ENCODE results near the gene LRP1B.
"Not testable (repeated sequence)": the region's sequence is repeated elsewhere in the genome, so short reads cannot be mapped to it uniquely, and the experiment has no call there.

Gene LRP1B

GRCh38 chr2:140550821-140551220 is 1580.0 kb downstream of the LRP1B start:
- no peak overlapping the region for H3K23ac ChIP-seq (ENCODE audit: low read length)
- H4K8ac ChIP-seq (ENCODE audit: low read depth, low read length), result no peak overlapping the region
- H2BK15ac ChIP-seq (replicated peaks; ENCODE audit: low read depth), result no peak overlapping the region
- H3K9ac ChIP-seq (ENCODE audit: low read length), result no peak overlapping the region
- H3K4me3 ChIP-seq (ENCODE audit: low read length), result no peak overlapping the region
- no peak for DNase-seq
- H3K4ac ChIP-seq (ENCODE audit: low read depth, low read length), result no peak overlapping the region
- no peak overlapping the region for H2BK5ac ChIP-seq (ENCODE audit: low read length)
- H4K5ac ChIP-seq (ENCODE audit: low read length), result no peak overlapping the region
- H3K56ac ChIP-seq (ENCODE audit: low read length), result no peak overlapping the region
- H3K27ac ChIP-seq (ENCODE audit: low read depth, low read length), result no peak overlapping the region
- no peak overlapping the region for H3K18ac ChIP-seq (ENCODE audit: low read length)
- WGBS (ENCODE audit: extremely low coverage, insufficient coverage, low lambda C conversion rate), result no CpG with 5 or more reads among the region's 2 CpGs
- H3K79me1 ChIP-seq (ENCODE audit: low read length), result no peaks in the 10 kb centered on the region
- no peaks in the 10 kb centered on the region for H3K79me2 ChIP-seq (ENCODE audit: control insufficient read depth, insufficient read depth, low read length)
- H2AK5ac ChIP-seq (ENCODE audit: low read length), result no peak overlapping the region
- no peak overlapping the region for H2BK120ac ChIP-seq (ENCODE audit: low read depth, low read length)
- H3K36me3 ChIP-seq (ENCODE audit: control insufficient read depth, insufficient read depth, low read length), result no peaks in the 10 kb centered on the region
- no peaks in the 10 kb centered on the region for H3K27me3 ChIP-seq (ENCODE audit: insufficient read depth, low read length, poor library complexity)
- H3K4me1 ChIP-seq (ENCODE audit: control insufficient read depth, low read depth, low read length), result no peaks in the 10 kb centered on the region
- H3K4me2 ChIP-seq (ENCODE audit: low read length), result no peak overlapping the region

- H3K27ac ChIP-seq (ENCODE audit: low read depth, low read length), result not testable (repeated sequence)
Observed at GRCh38 chr2:140544769-140545168, 1586.0 kb downstream of the LRP1B start.

GRCh38 chr2:140542627-140543026 is 1588.2 kb downstream of the LRP1B start:
- no peak overlapping the region for H4K8ac ChIP-seq (ENCODE audit: low read depth, low read length)
- no peak overlapping the region for H2BK120ac ChIP-seq (ENCODE audit: low read depth, low read length)
- no peak for DNase-seq
- no peaks in the 10 kb centered on the region for H3K36me3 ChIP-seq (ENCODE audit: control insufficient read depth, insufficient read depth, low read length)
- no peaks in the 10 kb centered on the region for H3K4me1 ChIP-seq (ENCODE audit: control insufficient read depth, low read depth, low read length)
- H3K4me3 ChIP-seq (ENCODE audit: low read length), result no peak overlapping the region
- no peak overlapping the region for H3K27ac ChIP-seq (ENCODE audit: low read depth, low read length)
- no peak overlapping the region for H3K9ac ChIP-seq (ENCODE audit: low read length)
- no peaks in the 10 kb centered on the region for H3K27me3 ChIP-seq (ENCODE audit: insufficient read depth, low read length, poor library complexity)
- no peak overlapping the region for H2AK5ac ChIP-seq (ENCODE audit: low read length)
- no peaks in the 10 kb centered on the region for H3K79me2 ChIP-seq (ENCODE audit: control insufficient read depth, insufficient read depth, low read length)
- no peak overlapping the region for H2BK5ac ChIP-seq (ENCODE audit: low read length)
- no peak overlapping the region for H4K5ac ChIP-seq (ENCODE audit: low read length)
- WGBS (ENCODE audit: extremely low coverage, insufficient coverage, low lambda C conversion rate), result no CpG with 5 or more reads among the region's 5 CpGs
- no peak overlapping the region for H3K18ac ChIP-seq (ENCODE audit: low read length)
- no peak overlapping the region for H3K4ac ChIP-seq (ENCODE audit: low read depth, low read length)
- no peak overlapping the region for H3K23ac ChIP-seq (ENCODE audit: low read length)
- no peak overlapping the region for H2BK15ac ChIP-seq (replicated peaks; ENCODE audit: low read depth)
- H3K4me2 ChIP-seq (ENCODE audit: low read length), result no peak overlapping the region
- H3K79me1 ChIP-seq (ENCODE audit: low read length), result no peaks in the 10 kb centered on the region
- no peak overlapping the region for H3K56ac ChIP-seq (ENCODE audit: low read length)

More at GRCh38 chr2:140544769-140545168, 1586.0 kb downstream of the LRP1B start:
- not testable (repeated sequence) for H4K5ac ChIP-seq (ENCODE audit: low read length); H3K4me3 ChIP-seq (ENCODE audit: low read length); H3K79me1 ChIP-seq (ENCODE audit: low read length); H3K23ac ChIP-seq (ENCODE audit: low read length); H3K36me3 ChIP-seq (ENCODE audit: control insufficient read depth, insufficient read depth, low read length); H2BK5ac ChIP-seq (ENCODE audit: low read length); H2BK15ac ChIP-seq (replicated peaks; ENCODE audit: low read depth); H3K4me1 ChIP-seq (ENCODE audit: control insufficient read depth, low read depth, low read length); H4K8ac ChIP-seq (ENCODE audit: low read depth, low read length); H3K79me2 ChIP-seq (ENCODE audit: control insufficient read depth, insufficient read depth, low read length); H3K18ac ChIP-seq (ENCODE audit: low read length); H3K4me2 ChIP-seq (ENCODE audit: low read length); H2AK5ac ChIP-seq (ENCODE audit: low read length); H3K56ac ChIP-seq (ENCODE audit: low read length); H3K9ac ChIP-seq (ENCODE audit: low read length); DNase-seq; H3K4ac ChIP-seq (ENCODE audit: low read depth, low read length); H2BK120ac ChIP-seq (ENCODE audit: low read depth, low read length); H3K27me3 ChIP-seq (ENCODE audit: insufficient read depth, low read length, poor library complexity)
- WGBS (ENCODE audit: extremely low coverage, insufficient coverage, low lambda C conversion rate), result no CpG with 5 or more reads among the region's 2 CpGs

- no peak for DNase-seq
- Histone ChIP-seq H3K9ac (ENCODE audit: low read length) (no peak overlapping the region), H3K18ac (ENCODE audit: low read length) (no peak overlapping the region), H3K23ac (ENCODE audit: low read length) (no peak overlapping the region), H4K5ac (ENCODE audit: low read length) (no peak overlapping the region), H3K4me1 (ENCODE audit: control insufficient read depth, low read depth, low read length) (no peaks in the 10 kb centered on the region), H2BK120ac (ENCODE audit: low read depth, low read length) (no peak overlapping the region), H3K27ac (ENCODE audit: low read depth, low read length) (no peak overlapping the region), H3K79me2 (ENCODE audit: control insufficient read depth, insufficient read depth, low read length) (no peaks in the 10 kb centered on the region), H3K79me1 (ENCODE audit: low read length) (no peaks in the 10 kb centered on the region), H3K27me3 (ENCODE audit: insufficient read depth, low read length, poor library complexity) (no peaks in the 10 kb centered on the region), H3K4me2 (ENCODE audit: low read length) (no peak overlapping the region), H3K4ac (ENCODE audit: low read depth, low read length) (no peak overlapping the region), H4K8ac (ENCODE audit: low read depth, low read length) (no peak overlapping the region), H2AK5ac (ENCODE audit: low read length) (no peak overlapping the region), H3K36me3 (ENCODE audit: control insufficient read depth, insufficient read depth, low read length) (no peaks in the 10 kb centered on the region), H2BK5ac (ENCODE audit: low read length) (no peak overlapping the region), H3K56ac (ENCODE audit: low read length) (no peak overlapping the region), H2BK15ac (replicated peaks; ENCODE audit: low read depth) (no peak overlapping the region), H3K4me3 (ENCODE audit: low read length) (no peak overlapping the region)
- no CpG with 5 or more reads among the region's 7 CpGs for WGBS (ENCODE audit: extremely low coverage, insufficient coverage, low lambda C conversion rate)
Observed at GRCh38 chr2:140539242-140539875, 1591.5 kb downstream of the LRP1B start.

- Histone ChIP-seq H3K4ac (ENCODE audit: low read depth, low read length) (no peak overlapping the region), H3K27me3 (ENCODE audit: insufficient read depth, low read length, poor library complexity) (no peaks in the 10 kb centered on the region), H3K9ac (ENCODE audit: low read length) (no peak overlapping the region), H2BK15ac (replicated peaks; ENCODE audit: low read depth) (no peak overlapping the region), H2BK5ac (ENCODE audit: low read length) (no peak overlapping the region), H3K18ac (ENCODE audit: low read length) (no peak overlapping the region), H3K4me3 (ENCODE audit: low read length) (no peak overlapping the region), H2AK5ac (ENCODE audit: low read length) (no peak overlapping the region), H3K4me1 (ENCODE audit: control insufficient read depth, low read depth, low read length) (no peaks in the 10 kb centered on the region), H3K23ac (ENCODE audit: low read length) (no peak overlapping the region), H2BK120ac (ENCODE audit: low read depth, low read length) (no peak overlapping the region), H3K79me1 (ENCODE audit: low read length) (no peaks in the 10 kb centered on the region), H3K56ac (ENCODE audit: low read length) (no peak overlapping the region), H4K8ac (ENCODE audit: low read depth, low read length) (no peak overlapping the region), H3K4me2 (ENCODE audit: low read length) (no peak overlapping the region), H3K27ac (ENCODE audit: low read depth, low read length) (no peak overlapping the region), H3K79me2 (ENCODE audit: control insufficient read depth, insufficient read depth, low read length) (no peaks in the 10 kb centered on the region), H3K36me3 (ENCODE audit: control insufficient read depth, insufficient read depth, low read length) (no peaks in the 10 kb centered on the region), H4K5ac (ENCODE audit: low read length) (no peak overlapping the region)
- WGBS (ENCODE audit: extremely low coverage, insufficient coverage, low lambda C conversion rate), result no CpG with 5 or more reads among the region's 2 CpGs
- no peak for DNase-seq
Observed at GRCh38 chr2:140529706-140530105, 1601.1 kb downstream of the LRP1B start.

GRCh38 chr2:140528982-140529381 is 1601.8 kb downstream of the LRP1B start:
- no peak overlapping the region for H2BK120ac ChIP-seq (ENCODE audit: low read depth, low read length)
- no peak overlapping the region for H4K5ac ChIP-seq (ENCODE audit: low read length)
- WGBS (ENCODE audit: extremely low coverage, insufficient coverage, low lambda C conversion rate), result no CpG with 5 or more reads among the region's 2 CpGs
- H2BK5ac ChIP-seq (ENCODE audit: low read length), result no peak overlapping the region
- DNase-seq, result no peak
- no peaks in the 10 kb centered on the region for H3K36me3 ChIP-seq (ENCODE audit: control insufficient read depth, insufficient read depth, low read length)
- no peaks in the 10 kb centered on the region for H3K27me3 ChIP-seq (ENCODE audit: insufficient read depth, low read length, poor library complexity)
- no peak overlapping the region for H3K4me3 ChIP-seq (ENCODE audit: low read length)
- no peaks in the 10 kb centered on the region for H3K79me2 ChIP-seq (ENCODE audit: control insufficient read depth, insufficient read depth, low read length)
- no peak overlapping the region for H3K9ac ChIP-seq (ENCODE audit: low read length)
- H3K4me1 ChIP-seq (ENCODE audit: control insufficient read depth, low read depth, low read length), result no peaks in the 10 kb centered on the region
- H3K79me1 ChIP-seq (ENCODE audit: low read length), result no peaks in the 10 kb centered on the region
- H3K4ac ChIP-seq (ENCODE audit: low read depth, low read length), result no peak overlapping the region
- no peak overlapping the region for H2BK15ac ChIP-seq (replicated peaks; ENCODE audit: low read depth)
- H2AK5ac ChIP-seq (ENCODE audit: low read length), result no peak overlapping the region
- no peak overlapping the region for H3K18ac ChIP-seq (ENCODE audit: low read length)
- no peak overlapping the region for H3K23ac ChIP-seq (ENCODE audit: low read length)
- no peak overlapping the region for H3K4me2 ChIP-seq (ENCODE audit: low read length)
- no peak overlapping the region for H3K56ac ChIP-seq (ENCODE audit: low read length)
- no peak overlapping the region for H4K8ac ChIP-seq (ENCODE audit: low read depth, low read length)
- no peak overlapping the region for H3K27ac ChIP-seq (ENCODE audit: low read depth, low read length)
